Spleen (tissue), 11 donors: ENCODE data around the gene BRF1. TPM values are rescaled to one million over a fixed set of nuclear protein-coding genes. Genes with fewer than 3 reads are reported as not detected.

Experiments
- DNase-seq: peaks from one replicate; pipeline ENCODE4 v3.0.0-alpha.2; 2020
- H3K27ac ChIP-seq, 8 donors: fragments of 200-600 bp; sonication (generic) in 7 of 8; 1 replicate in 4 of 8; 2 replicates in 4 of 8; pipeline versions ENCODE4 v1.5.0 to v1.8.0; 2016 to 2021; ENCODE audit warnings: inconsistent platforms in 4 of 8, mild to moderate bottlenecking in 4 of 8, moderate library complexity in 1 of 8
- H3K27me3 ChIP-seq, 7 donors: fragments of 200-600 bp; sonication (generic) in 6 of 7; replicated peaks in 1 of 7; 1 replicate in 4 of 7; 2 replicates in 3 of 7; pipeline versions ENCODE4 v1.5.0 to v1.8.0; 2016 to 2021; ENCODE audit warnings: inconsistent platforms in 3 of 7, mild to moderate bottlenecking in 1 of 7
- H3K36me3 ChIP-seq, 6 donors: fragments of 200-600 bp; sonication (generic) in 5 of 6; 1 replicate in 4 of 6; 2 replicates in 2 of 6; pipeline versions ENCODE4 v1.5.0 to v1.8.0; 2016 to 2021; ENCODE audit warnings: inconsistent platforms in 2 of 6
- H3K4me1 ChIP-seq, 6 donors: fragments of 200-600 bp; sonication (generic) in 5 of 6; 1 replicate in 3 of 6; 2 replicates in 3 of 6; pipeline versions ENCODE4 v1.5.0 to v1.8.0; 2016 to 2021; ENCODE audit warnings: inconsistent platforms in 3 of 6
- H3K4me3 ChIP-seq, 8 donors: fragments of 200-600 bp; sonication (generic) in 7 of 8; 1 replicate in 4 of 8; 2 replicates in 4 of 8; pipeline versions ENCODE4 v1.5.0 to v1.8.0; 2016 to 2021; ENCODE audit warnings: inconsistent platforms in 4 of 8, mild to moderate bottlenecking in 4 of 8, moderate library complexity in 2 of 8
- H3K9me3 ChIP-seq, 8 donors: fragments of 200-600 bp; sonication (generic) in 7 of 8; 1 replicate in 4 of 8; 2 replicates in 4 of 8; pipeline versions ENCODE4 v1.5.0 to v1.8.0; 2016 to 2021; ENCODE audit warnings: inconsistent platforms in 4 of 8
- POLR2A ChIP-seq, 3 donors: fragments of 450-650 bp; IDR thresholded peaks; one replicate each; pipeline ENCODE4 v1.5.1; 2017; ENCODE audit warnings: antibody characterized with exemption in 3 of 3, mild to moderate bottlenecking in 1 of 3
- POLR2AphosphoS5 ChIP-seq, 3 donors: sonication (generic); formaldehyde crosslinking; IDR thresholded peaks; one replicate each; pipeline ENCODE4 v1.5.1; 2017; ENCODE audit warnings: antibody characterized with exemption in 3 of 3
- WGBS, 5 donors: extraction: QIAGEN DNeasy Blood & Tissue Kit in 3 of 5; methylation state at CpG; one replicate each; pipeline versions ENCODE4 v1.1.5 to v1.1.7; 2013 to 2018; 5-methylcytosine and 5-hydroxymethylcytosine counted together
- intact Hi-C: fragments of 100-400 bp; cut with DNase I; formaldehyde crosslinking; loops from one replicate; pipeline ENCODE4 v1.15.0; 2023; ENCODE audit warnings: low total_unique reads
- polyA plus RNA-seq, 3 donors: library from polyadenylated mRNA; stranded (reverse); fragments of 200-250 nt; gene quantifications; one replicate each; pipeline ENCODE4 v1.2.1, GENCODE V29; 2013
- total RNA-seq, 7 donors: library from RNA; depleted of rRNA in 3 of 7; stranded (reverse); fragments of >200 nt in 3 of 7; fragmentation: NEBNext Ultra II Directional in 4 of 7; extraction: Animal tissue kit (Norgen Biotek cat#: 25700) in 4 of 7; gene quantifications; one replicate each; pipeline versions ENCODE4 v1.1.0 to v1.2.1, GENCODE V29; 2016 to 2021
- TF ChIP-seq, protein P1 (sequence below), 11 experiments: fragments of 200-600 bp in 7 of 11; fragments of 450-650 bp in 4 of 11; sonication (generic) in 4 of 11; IDR thresholded peaks in 8 of 11; conservative IDR thresholded peaks in 3 of 11; 1 replicate in 7 of 11; 2 replicates in 4 of 11; pipeline versions ENCODE4 v1.4.0 to v1.8.0; 2016 to 2021; ENCODE audit warnings: antibody characterized with exemption in 11 of 11, inconsistent platforms in 4 of 11, mild to moderate bottlenecking in 1 of 11
- donor health status: healthy with polysubstance abuse.
- donor health status: DM: no; HTN: no; CAD: no; lungs with moderate emphysema.
- donor health status: DM: no; HTN: no; CAD: no.
- donor health status: Bipolar disorder and iron deficiency.
- donor health status: healthy.
- donor health status: DM: no; HTN: no; CAD: no.
- donor health status: DM: yes; HTN: yes; CAD: no.

BRF1 gene
- total and polyA plus RNA-seq, 10 donors: 16.2 to 71.2 (median 49.8) TPM

DNA sequence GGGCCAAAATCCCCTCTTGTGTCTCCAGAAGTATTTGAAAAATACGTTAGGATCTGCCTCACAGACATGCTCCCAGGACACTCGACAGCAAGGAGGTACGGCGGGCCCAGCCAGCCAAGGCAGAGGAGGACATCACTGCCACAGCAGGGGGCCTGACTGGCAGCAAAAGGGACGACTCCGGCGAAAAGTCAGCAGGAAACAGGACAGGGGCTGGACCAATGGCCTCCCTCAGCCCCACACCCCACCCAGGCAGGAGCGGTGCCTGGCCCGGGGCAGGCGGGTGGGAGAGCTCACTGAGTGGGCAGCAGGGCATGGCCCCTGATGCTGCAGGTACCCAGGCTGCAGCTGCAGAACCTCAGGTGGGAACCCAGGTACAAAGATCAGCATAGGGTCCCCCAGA lies 17.8 kb downstream of the BRF1 start:
- WGBS, 5 donors: 81 to 87% (median 84%) methylated on average over 9 to 10 of the region's 10 CpGs
- H3K27ac ChIP-seq: no peak overlapping the region
- peaks cover 9 to 45% (median 18%) of the 10 kb centered on the region in 6 donors for H3K4me1 ChIP-seq
- no peak for DNase-seq
- H3K9me3 ChIP-seq: no peaks in the 10 kb centered on the region
- H3K27me3 ChIP-seq: no peaks in the 10 kb centered on the region
- no peak for TF ChIP-seq POLR2A (IDR thresholded peaks at IDR 0.05)
- TF ChIP-seq POLR2AphosphoS5 (IDR thresholded peaks at IDR 0.05): no peak
- TF ChIP-seq, protein P1, sequence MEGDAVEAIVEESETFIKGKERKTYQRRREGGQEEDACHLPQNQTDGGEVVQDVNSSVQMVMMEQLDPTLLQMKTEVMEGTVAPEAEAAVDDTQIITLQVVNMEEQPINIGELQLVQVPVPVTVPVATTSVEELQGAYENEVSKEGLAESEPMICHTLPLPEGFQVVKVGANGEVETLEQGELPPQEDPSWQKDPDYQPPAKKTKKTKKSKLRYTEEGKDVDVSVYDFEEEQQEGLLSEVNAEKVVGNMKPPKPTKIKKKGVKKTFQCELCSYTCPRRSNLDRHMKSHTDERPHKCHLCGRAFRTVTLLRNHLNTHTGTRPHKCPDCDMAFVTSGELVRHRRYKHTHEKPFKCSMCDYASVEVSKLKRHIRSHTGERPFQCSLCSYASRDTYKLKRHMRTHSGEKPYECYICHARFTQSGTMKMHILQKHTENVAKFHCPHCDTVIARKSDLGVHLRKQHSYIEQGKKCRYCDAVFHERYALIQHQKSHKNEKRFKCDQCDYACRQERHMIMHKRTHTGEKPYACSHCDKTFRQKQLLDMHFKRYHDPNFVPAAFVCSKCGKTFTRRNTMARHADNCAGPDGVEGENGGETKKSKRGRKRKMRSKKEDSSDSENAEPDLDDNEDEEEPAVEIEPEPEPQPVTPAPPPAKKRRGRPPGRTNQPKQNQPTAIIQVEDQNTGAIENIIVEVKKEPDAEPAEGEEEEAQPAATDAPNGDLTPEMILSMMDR (IDR thresholded peaks at IDR 0.05 in 8 of 11, conservative IDR thresholded peaks at IDR 0.05 in 3 of 11): no peak
- peaks cover 0 to 35% (median 0%) of the 10 kb centered on the region in 6 donors for H3K36me3 ChIP-seq
- intact Hi-C loops: no loop called here
- H3K4me3 ChIP-seq: no peak overlapping the region

DNA sequence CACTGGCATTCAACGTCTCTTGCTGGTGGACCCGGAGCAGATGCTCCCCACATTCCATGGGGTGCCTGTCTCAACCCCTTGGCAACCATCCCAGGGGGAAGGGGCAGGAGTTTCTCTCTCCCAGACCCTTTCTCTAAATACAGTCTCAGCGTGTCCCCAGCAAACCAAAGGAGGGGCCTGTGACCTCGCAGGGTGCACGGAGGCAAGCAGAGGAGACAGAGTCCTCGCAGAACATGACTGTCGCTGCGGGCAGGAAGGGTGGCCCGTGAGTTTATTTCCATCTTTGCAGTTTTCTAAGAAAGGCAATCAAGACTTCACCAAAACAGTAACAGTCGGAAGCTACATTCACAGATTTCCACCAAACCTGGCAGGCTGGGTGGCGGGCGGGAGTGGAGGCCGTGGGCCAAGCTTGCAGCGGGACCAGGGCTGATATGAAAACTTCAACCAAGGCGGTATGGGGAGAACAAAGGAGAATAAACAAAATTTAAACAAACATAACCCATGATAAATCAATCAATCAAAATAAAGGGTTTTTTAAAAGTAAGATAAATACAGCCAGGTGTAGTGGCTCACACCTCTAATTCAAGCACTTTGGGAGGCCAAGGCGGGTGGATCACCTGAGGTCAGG lies 18.6 kb downstream of the BRF1 start:
- Histone ChIP-seq H3K27me3 (no peaks in the 10 kb centered on the region), H3K4me3 (no peak overlapping the region), H3K27ac (no peak overlapping the region), H3K36me3 (peaks cover 0 to 35% (median 0%) of the 10 kb centered on the region in 6 donors), H3K9me3 (no peaks in the 10 kb centered on the region), H3K4me1 (peaks cover 9 to 45% (median 18%) of the 10 kb centered on the region in 6 donors)
- TF ChIP-seq, protein P1 (IDR thresholded peaks at IDR 0.05 in 8 of 11, conservative IDR thresholded peaks at IDR 0.05 in 3 of 11): peak in 2 of 11 experiments; percentile 9 to 27
- TF ChIP-seq POLR2A (IDR thresholded peaks at IDR 0.05) (no peak), POLR2AphosphoS5 (IDR thresholded peaks at IDR 0.05) (no peak)
- intact Hi-C loops: no loop called here
- DNase-seq: no peak
- WGBS, 5 donors: 81 to 87% (median 84%) methylated on average over 15 to 16 of the region's 16 CpGs

DNA sequence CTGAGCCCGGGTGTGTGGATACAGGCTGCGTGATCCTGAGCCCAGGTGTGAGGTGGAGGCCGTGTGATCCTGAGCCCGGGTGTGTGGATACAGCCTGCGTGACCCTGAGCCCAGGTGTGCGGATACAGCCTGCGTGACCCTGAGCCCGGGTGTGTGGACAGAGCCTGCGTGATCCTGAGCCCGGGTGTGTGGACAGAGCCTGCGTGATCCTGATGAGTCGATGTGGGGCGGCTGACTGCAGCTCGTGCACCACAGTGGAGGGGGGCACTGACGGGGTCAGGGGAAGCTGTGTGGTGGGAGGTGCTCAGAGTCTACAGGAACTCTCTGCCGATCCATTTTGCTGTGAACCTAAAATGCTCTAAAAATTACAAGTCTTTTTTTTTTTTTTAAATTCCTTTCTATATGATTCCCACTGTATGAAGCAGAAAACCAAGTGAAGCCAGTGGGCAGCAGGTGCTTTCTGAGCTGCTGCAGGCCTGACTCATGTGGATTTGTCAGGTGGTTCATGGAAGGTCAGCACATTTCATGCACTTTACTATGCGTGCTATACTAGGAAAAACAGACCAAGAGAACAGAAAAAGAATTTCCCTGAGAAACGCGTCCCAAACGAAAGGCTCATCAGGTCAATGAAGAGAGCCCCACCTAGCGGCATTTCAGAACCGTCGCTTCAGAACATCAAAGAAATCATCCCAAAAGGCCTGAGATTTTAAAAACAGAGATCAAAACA lies 19.3 kb downstream of the BRF1 start:
- H3K9me3 ChIP-seq: no peaks in the 10 kb centered on the region
- TF ChIP-seq, protein P1 (IDR thresholded peaks at IDR 0.05 in 8 of 11, conservative IDR thresholded peaks at IDR 0.05 in 3 of 11): peak in 7 of 11 experiments; percentile 31 to 56 (median 44)
- TF ChIP-seq POLR2A (IDR thresholded peaks at IDR 0.05) (no peak), POLR2AphosphoS5 (IDR thresholded peaks at IDR 0.05) (no peak)
- no peak for DNase-seq
- no peaks in the 10 kb centered on the region for H3K27me3 ChIP-seq
- WGBS, 5 donors: 66 to 77% (median 71%) methylated on average over 23 of the region's 23 CpGs
- intact Hi-C loops: no loop called here
- peaks cover 9 to 45% (median 18%) of the 10 kb centered on the region in 6 donors for H3K4me1 ChIP-seq
- no peak overlapping the region for H3K4me3 ChIP-seq
- peaks cover 0 to 35% (median 0%) of the 10 kb centered on the region in 6 donors for H3K36me3 ChIP-seq
- H3K27ac ChIP-seq: no peak overlapping the region

DNA sequence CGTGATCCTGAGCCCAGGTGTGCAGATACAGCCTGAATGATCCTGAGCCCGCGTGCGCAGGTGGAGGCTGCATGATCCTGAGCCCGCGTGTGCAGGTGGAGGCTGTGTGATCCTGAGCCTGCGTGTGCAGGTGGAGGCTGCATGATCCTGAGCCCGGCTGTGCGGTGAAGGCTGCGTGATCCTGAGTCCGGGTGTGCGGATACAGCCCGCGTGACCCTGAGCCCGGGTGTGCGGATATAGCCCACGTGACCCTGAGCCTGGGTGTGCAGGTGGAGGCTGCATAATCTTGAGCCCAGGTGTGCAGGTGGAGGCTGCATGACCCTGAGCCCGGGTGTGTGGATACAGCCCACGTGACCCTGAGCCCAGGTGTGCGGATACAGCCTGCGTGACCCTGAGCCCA lies 20.3 kb downstream of the BRF1 start:
- Histone ChIP-seq H3K36me3 (peaks cover 0 to 29% (median 0%) of the 10 kb centered on the region in 6 donors), H3K9me3 (no peaks in the 10 kb centered on the region), H3K27me3 (no peaks in the 10 kb centered on the region), H3K4me3 (no peak overlapping the region), H3K27ac (no peak overlapping the region), H3K4me1 (peaks cover 9 to 45% (median 18%) of the 10 kb centered on the region in 6 donors)
- no peak for DNase-seq
- TF ChIP-seq POLR2AphosphoS5 (IDR thresholded peaks at IDR 0.05): no peak
- TF ChIP-seq, protein P1 (IDR thresholded peaks at IDR 0.05 in 8 of 11, conservative IDR thresholded peaks at IDR 0.05 in 3 of 11): no peak
- TF ChIP-seq POLR2A (IDR thresholded peaks at IDR 0.05): no peak
- WGBS, 5 donors: 88 to 96% (median 94%) methylated on average over 17 to 21 of the region's 21 CpGs
- intact Hi-C loops: no loop called here
